Measurements from ENCODE around the gene HRAS. TPM values are rescaled to one million over a fixed set of nuclear protein-coding genes. Genes with fewer than 3 reads are reported as not detected.
A peak's percentile ranks its signal among the peaks of the same experiment; 100 is the strongest.
"Not testable (repeated sequence)": the region's sequence is repeated elsewhere in the genome, so short reads cannot be mapped to it uniquely, and the experiment has no call there.

The HRAS gene
- total RNA-seq, 1 donor from 2014 or later: 76.6 TPM

- no peak overlapping the region for H3K27ac Mint-ChIP-seq
- peaks cover 2% of the 10 kb centered on the region for H3K36me3 Mint-ChIP-seq (ENCODE audit: low read depth)
- H3K4me1 Mint-ChIP-seq (ENCODE audit: low read depth): peaks cover 9% of the 10 kb centered on the region
- peak overlapping the region; percentile 58 for H3K4me3 Mint-ChIP-seq
- H3K27me3 Mint-ChIP-seq (ENCODE audit: insufficient read depth): no peaks in the 10 kb centered on the region
- no peak for DNase-seq (ENCODE audit: low spot score)
- intact Hi-C loops (cut with micrococcal nuclease): no loop called here
- no peaks in the 10 kb centered on the region for H3K9me3 Mint-ChIP-seq
These were observed 3.4 kb downstream of the HRAS start for GRCh38 chr11:531919-532526.

- Mint-ChIP-seq H3K27ac (no peak overlapping the region), H3K36me3 (ENCODE audit: low read depth) (peaks cover 2% of the 10 kb centered on the region), H3K4me3 (peak overlapping the region; percentile 30), H3K27me3 (ENCODE audit: insufficient read depth) (no peaks in the 10 kb centered on the region), H3K4me1 (ENCODE audit: low read depth) (peaks cover 6% of the 10 kb centered on the region), H3K9me3 (no peaks in the 10 kb centered on the region)
- intact Hi-C loops (cut with micrococcal nuclease): no loop called here
- DNase-seq (ENCODE audit: low spot score): no peak
These were observed 4.2 kb downstream of the HRAS start for GRCh38 chr11:530960-531831.

- Mint-ChIP-seq H3K27me3 (ENCODE audit: insufficient read depth) (no peaks in the 10 kb centered on the region), H3K4me1 (ENCODE audit: low read depth) (peaks cover 4% of the 10 kb centered on the region), H3K27ac (no peak overlapping the region), H3K36me3 (ENCODE audit: low read depth) (peaks cover 2% of the 10 kb centered on the region), H3K4me3 (no peak overlapping the region), H3K9me3 (no peaks in the 10 kb centered on the region)
- no peak for DNase-seq (ENCODE audit: low spot score)
- intact Hi-C loops (cut with micrococcal nuclease): no loop called here
These were observed 5.5 kb downstream of the HRAS start for GRCh38 chr11:529728-530411.

GRCh38 chr11:528815-529727, 6.3 kb downstream of the HRAS start:
- H3K4me1 Mint-ChIP-seq (ENCODE audit: low read depth): peaks cover 4% of the 10 kb centered on the region
- intact Hi-C loops (cut with micrococcal nuclease): no loop called here
- peaks cover 2% of the 10 kb centered on the region for H3K36me3 Mint-ChIP-seq (ENCODE audit: low read depth)

GRCh38 chr11:528166-528814, 7.1 kb downstream of the HRAS start:
- no peak for DNase-seq (ENCODE audit: low spot score)
- intact Hi-C loops (cut with micrococcal nuclease): no loop called here
- no peak overlapping the region for H3K27ac Mint-ChIP-seq
- peaks cover 2% of the 10 kb centered on the region for H3K36me3 Mint-ChIP-seq (ENCODE audit: low read depth)
- no peaks in the 10 kb centered on the region for H3K9me3 Mint-ChIP-seq
- H3K4me3 Mint-ChIP-seq: no peak overlapping the region
- no peaks in the 10 kb centered on the region for H3K27me3 Mint-ChIP-seq (ENCODE audit: insufficient read depth)
- H3K4me1 Mint-ChIP-seq (ENCODE audit: low read depth): no peaks in the 10 kb centered on the region

More at GRCh38 chr11:528815-529727, 6.3 kb downstream of the HRAS start:
- DNase-seq (ENCODE audit: low spot score): no peak
- Mint-ChIP-seq H3K27me3 (ENCODE audit: insufficient read depth) (no peaks in the 10 kb centered on the region), H3K4me3 (no peak overlapping the region), H3K27ac (no peak overlapping the region), H3K9me3 (no peaks in the 10 kb centered on the region)

GRCh38 chr11:526192-526591, 9.2 kb downstream of the HRAS start:
- Mint-ChIP-seq H3K4me1 (ENCODE audit: low read depth) (no peaks in the 10 kb centered on the region), H3K9me3 (no peaks in the 10 kb centered on the region), H3K27ac (no peak overlapping the region), H3K36me3 (ENCODE audit: low read depth) (no peaks in the 10 kb centered on the region), H3K27me3 (ENCODE audit: insufficient read depth) (no peaks in the 10 kb centered on the region), H3K4me3 (no peak overlapping the region)
- intact Hi-C loops (cut with micrococcal nuclease): no loop called here
- DNase-seq (ENCODE audit: low spot score): no peak

- H3K4me3 Mint-ChIP-seq: no peak overlapping the region
- H3K27me3 Mint-ChIP-seq (ENCODE audit: insufficient read depth): no peaks in the 10 kb centered on the region
- H3K36me3 Mint-ChIP-seq (ENCODE audit: low read depth): peaks cover 5% of the 10 kb centered on the region
- no peaks in the 10 kb centered on the region for H3K9me3 Mint-ChIP-seq
- peaks cover 5% of the 10 kb centered on the region for H3K4me1 Mint-ChIP-seq (ENCODE audit: low read depth)
- no peak for DNase-seq (ENCODE audit: low spot score)
- intact Hi-C loops (cut with micrococcal nuclease): no loop called here
- no peak overlapping the region for H3K27ac Mint-ChIP-seq
These were observed 14.1 kb downstream of the HRAS start for GRCh38 chr11:521177-521688.

- intact Hi-C loops (cut with micrococcal nuclease): no loop called here
- Mint-ChIP-seq H3K4me3 (no peak overlapping the region), H3K4me1 (ENCODE audit: low read depth) (peaks cover 5% of the 10 kb centered on the region), H3K9me3 (no peaks in the 10 kb centered on the region), H3K27me3 (ENCODE audit: insufficient read depth) (no peaks in the 10 kb centered on the region), H3K27ac (no peak overlapping the region), H3K36me3 (ENCODE audit: low read depth) (peaks cover 9% of the 10 kb centered on the region)
- no peak for DNase-seq (ENCODE audit: low spot score)
These were observed 14.8 kb downstream of the HRAS start for GRCh38 chr11:520428-521176.

- intact Hi-C loops (cut with micrococcal nuclease): loop anchor here (1.0 to 5.0 kb wide), 5 partner anchors 11 to 211 kb away; partner anchors contain the start of genes IFITM2 and RNH1
- Mint-ChIP-seq H3K9me3 (no peaks in the 10 kb centered on the region), H3K27ac (peak overlapping the region; percentile 47), H3K36me3 (ENCODE audit: low read depth) (peaks cover 14% of the 10 kb centered on the region), H3K4me1 (ENCODE audit: low read depth) (peaks cover 5% of the 10 kb centered on the region), H3K4me3 (peak overlapping the region; percentile 75), H3K27me3 (ENCODE audit: insufficient read depth) (no peaks in the 10 kb centered on the region)
- DNase-seq (ENCODE audit: low spot score): peak; percentile 81
These were observed 16.7 kb downstream of the HRAS start for GRCh38 chr11:518463-519202.

- H3K36me3 Mint-ChIP-seq (ENCODE audit: low read depth): peaks cover 19% of the 10 kb centered on the region
- H3K4me1 Mint-ChIP-seq (ENCODE audit: low read depth); H3K27me3 Mint-ChIP-seq (ENCODE audit: insufficient read depth); H3K27ac Mint-ChIP-seq; H3K4me3 Mint-ChIP-seq; H3K9me3 Mint-ChIP-seq; DNase-seq (ENCODE audit: low spot score): not testable (repeated sequence)
- intact Hi-C loops (cut with micrococcal nuclease): loop anchor here (5.0 kb wide), 1 partner anchor 210 kb away; the partner anchor contains the start of gene IFITM2
These were observed 18.3 kb downstream of the HRAS start for GRCh38 chr11:516918-517685.

All from activated T-helper 1 cell treated with anti-CD3 and anti-CD28 coated beads, Interleukin-12 subunit alpha, Interleukin-12 subunit beta, Interleukin-2, Interleukin-4 antibody, amounts not matched to agents 30 ng/mL and 10 ng/mL and 1 ng/mL, durations not matched to agents 14 hours and 24 hours and 36 hours (primary cell).